Natural killer cell (primary cell): ENCODE results near the gene CYP2W1. TPM values are rescaled to one million over a fixed set of nuclear protein-coding genes. Genes with fewer than 3 reads are reported as not detected.

ENCODE experiments used
- ATAC-seq, 3 donors: fragments of 150-1000 bp in 2 of 3; fragments of 200-7000 bp in 1 of 3; cut with Tn5 transposase; 1 replicate in 1 of 3; 2 replicates in 2 of 3; pipeline ENCODE4 v1.10.0; 2021; ENCODE audit warnings: mild to moderate bottlenecking in 2 of 3, moderate library complexity in 2 of 3
- DNase-seq, 2 donors: peaks; one replicate each; pipeline versions ENCODE4 v3.0.0 to v3.0.0-alpha.2; 2013 to 2021; ENCODE audit warnings: mixed read lengths in 1 of 2
- H3K27ac ChIP-seq: one replicate; pipeline ENCODE4 v1.5.1; 2013; ENCODE audit warnings: mild to moderate bottlenecking, low read length
- H3K27me3 ChIP-seq: one replicate; pipeline ENCODE4 v1.6.1; 2013; ENCODE audit warnings: low read length; ENCODE audit not compliant: control insufficient read depth, insufficient read depth
- H3K36me3 ChIP-seq: one replicate; pipeline ENCODE4 v1.6.1; 2013; ENCODE audit warnings: low read length; ENCODE audit not compliant: control insufficient read depth, insufficient read depth
- H3K4me1 ChIP-seq: one replicate; pipeline ENCODE4 v1.6.1; 2013; ENCODE audit warnings: low read length; ENCODE audit not compliant: control insufficient read depth, insufficient read depth
- H3K4me3 ChIP-seq: one replicate; pipeline ENCODE4 v1.5.1; 2013; ENCODE audit warnings: low read length
- H3K9me3 ChIP-seq: one replicate; pipeline ENCODE4 v1.6.1; 2013; ENCODE audit warnings: low read length; ENCODE audit not compliant: control insufficient read depth, insufficient read depth
- H3K27ac Mint-ChIP-seq, 2 donors: one replicate each; pipeline ENCODE4 v1.8.0; 2022; ENCODE audit warnings: mild to moderate bottlenecking in 2 of 2, mixed read lengths in 2 of 2, moderate library complexity in 1 of 2
- H3K27me3 Mint-ChIP-seq, 2 donors: one replicate each; pipeline ENCODE4 v1.8.0; 2022; ENCODE audit warnings: low read depth in 2 of 2, mixed read lengths in 2 of 2
- H3K36me3 Mint-ChIP-seq: one replicate; pipeline ENCODE4 v1.8.0; 2022; ENCODE audit warnings: mixed read lengths
- H3K4me1 Mint-ChIP-seq, 2 donors: one replicate each; pipeline ENCODE4 v1.8.0; 2022; ENCODE audit warnings: mixed read lengths in 2 of 2
- H3K4me3 Mint-ChIP-seq: one replicate; pipeline ENCODE4 v1.8.0; 2022; ENCODE audit warnings: mild to moderate bottlenecking, moderate library complexity, mixed read lengths
- H3K9me3 Mint-ChIP-seq, 2 donors: one replicate each; pipeline ENCODE4 v1.8.0; 2022; ENCODE audit warnings: mixed read lengths in 2 of 2
- CTCF ChIP-seq: fragments of 200-600 bp; IDR thresholded peaks from one replicate; pipeline ENCODE4 v1.8.0; 2022; ENCODE audit warnings: antibody characterized with exemption
- WGBS: methylation state at CpG from one replicate; pipeline ENCODE4 v1.1.7; 2013; ENCODE audit warnings: missing lambda C conversion rate; ENCODE audit not compliant: insufficient coverage; 5-methylcytosine and 5-hydroxymethylcytosine counted together
- intact Hi-C: fragments of 100-400 bp; cut with micrococcal nuclease; formaldehyde crosslinking; loops from one replicate; pipeline ENCODE4 v1.14.2; 2022
- total RNA-seq, 4 donors: library from RNA; stranded (reverse); fragments of 120-200 nt in 1 of 4; gene quantifications; one replicate each; pipeline versions ENCODE4 v1.2.3 to v1.2.4, GENCODE V29; 2013 to 2022

Gene CYP2W1
- total RNA-seq, 3 donors from 2014 or later (not counting 1 experiment from before 2014, with no cell fraction given) = not detected

GRCh38 chr7:1021366-1021765 lies 38.4 kb downstream of the CYP2W1 start:
- intact Hi-C loops = no loop called here
- H3K27ac Mint-ChIP-seq = no peak overlapping the region

DNA sequence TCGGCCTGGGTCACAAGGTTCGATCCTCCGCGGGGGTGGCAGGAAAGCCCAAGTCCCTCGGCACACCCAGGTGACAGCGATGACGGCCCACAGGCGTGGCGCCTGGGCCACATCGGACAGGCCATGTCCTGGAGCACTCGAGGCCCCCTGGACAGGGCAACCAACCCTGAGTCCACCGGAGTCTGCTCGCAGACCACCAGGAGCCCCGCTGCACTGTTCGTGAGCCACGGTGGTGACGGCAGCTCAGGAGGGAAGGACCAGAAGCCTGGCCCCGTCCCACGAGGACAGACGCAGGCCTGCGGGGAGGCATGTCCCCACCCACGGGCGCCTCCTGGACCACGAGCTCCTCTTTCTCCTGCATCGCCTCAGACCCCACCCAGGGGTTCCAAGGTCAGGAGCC lies 39.0 kb downstream of the CYP2W1 start:
- Histone ChIP-seq H3K36me3 (peaks cover 3% of the 10 kb centered on the region), H3K27me3 (no peaks in the 10 kb centered on the region), H3K4me3 (no peak overlapping the region), H3K27ac (no peak overlapping the region), H3K4me1 (peaks cover 35% of the 10 kb centered on the region), H3K9me3 (peaks cover 15% of the 10 kb centered on the region)
- ATAC-seq = no peak
- H3K27me3 Mint-ChIP-seq = no peaks in the 10 kb centered on the region
- no peak overlapping the region for H3K4me3 Mint-ChIP-seq
- intact Hi-C loops = no loop called here
- TF ChIP-seq CTCF = no peak
- H3K27ac Mint-ChIP-seq = no peak overlapping the region
- no peak for DNase-seq
- no peaks in the 10 kb centered on the region for H3K36me3 Mint-ChIP-seq
- H3K4me1 Mint-ChIP-seq = peaks cover 15 to 22% of the 10 kb centered on the region in 2 donors
- no peaks in the 10 kb centered on the region for H3K9me3 Mint-ChIP-seq
- 93% methylated on average over 25 of the region's 25 CpGs for WGBS

More at GRCh38 chr7:1021366-1021765, 38.4 kb downstream of the CYP2W1 start:
- DNase-seq (no peak), ATAC-seq (no peak)
- TF ChIP-seq CTCF = no peak
- Histone ChIP-seq H3K36me3 (peaks cover 3% of the 10 kb centered on the region), H3K4me1 (peaks cover 30% of the 10 kb centered on the region), H3K9me3 (peaks cover 15% of the 10 kb centered on the region), H3K27me3 (no peaks in the 10 kb centered on the region), H3K27ac (no peak overlapping the region), H3K4me3 (no peak overlapping the region)
- no peaks in the 10 kb centered on the region for H3K27me3 Mint-ChIP-seq
- H3K4me1 Mint-ChIP-seq = peaks cover 10 to 19% of the 10 kb centered on the region in 2 donors
- H3K4me3 Mint-ChIP-seq = no peak overlapping the region
- H3K36me3 Mint-ChIP-seq = no peaks in the 10 kb centered on the region
- WGBS = 98% methylated on average over 7 of the region's 7 CpGs
- H3K9me3 Mint-ChIP-seq = no peaks in the 10 kb centered on the region

- ATAC-seq = no peak
- DNase-seq = no peak
- no peak overlapping the region for H3K4me3 Mint-ChIP-seq
- H3K4me3 ChIP-seq = no peak overlapping the region
- H3K36me3 ChIP-seq = peaks cover 3% of the 10 kb centered on the region
- intact Hi-C loops = no loop called here
- peaks cover 19 to 26% of the 10 kb centered on the region in 2 donors for H3K4me1 Mint-ChIP-seq
- no peaks in the 10 kb centered on the region for H3K27me3 ChIP-seq
- no peak overlapping the region for H3K27ac ChIP-seq
- 98% methylated on average over 17 of the region's 17 CpGs for WGBS
- H3K36me3 Mint-ChIP-seq = no peaks in the 10 kb centered on the region
- H3K27me3 Mint-ChIP-seq = no peaks in the 10 kb centered on the region
- H3K9me3 ChIP-seq = peaks cover 15% of the 10 kb centered on the region
- no peak overlapping the region for H3K27ac Mint-ChIP-seq
- H3K9me3 Mint-ChIP-seq = no peaks in the 10 kb centered on the region
- TF ChIP-seq CTCF = no peak
- peaks cover 37% of the 10 kb centered on the region for H3K4me1 ChIP-seq
These were observed 39.4 kb downstream of the CYP2W1 start for GRCh38 chr7:1022356-1022755.

DNA sequence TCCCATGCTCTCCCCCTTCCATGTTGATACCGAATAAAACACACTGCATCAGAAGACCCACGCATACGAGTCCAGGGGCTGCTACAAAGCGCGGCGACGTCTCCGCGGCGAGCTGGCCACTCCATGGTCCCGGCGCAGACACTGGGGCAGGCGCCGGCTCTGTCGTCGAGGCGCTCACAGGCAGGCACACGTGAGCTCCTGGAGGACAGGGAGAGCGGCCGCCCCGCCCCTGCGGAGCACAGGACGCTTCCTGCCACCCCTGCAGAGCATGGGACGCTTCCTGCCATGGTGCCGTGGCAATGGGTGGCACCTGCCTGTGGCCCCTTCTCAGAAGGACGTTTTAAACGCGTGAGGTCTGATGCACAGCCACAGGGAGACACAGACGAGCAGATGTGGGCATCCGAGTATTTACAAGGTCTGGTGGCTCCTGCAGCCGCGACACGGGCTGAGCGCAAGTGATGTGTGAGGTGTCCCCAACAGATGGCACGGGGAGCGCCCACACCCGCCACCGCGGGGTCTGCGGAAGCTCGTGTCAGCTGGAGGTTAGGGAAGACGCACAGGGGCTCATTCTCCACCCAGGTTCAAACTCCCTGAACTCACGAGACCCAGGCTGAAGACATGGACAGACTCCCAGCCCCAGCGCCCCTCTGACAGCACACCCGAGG lies 40.0 kb downstream of the CYP2W1 start:
- peaks cover 20 to 28% of the 10 kb centered on the region in 2 donors for H3K4me1 Mint-ChIP-seq
- 86% methylated on average over 45 of the region's 45 CpGs for WGBS
- H3K4me3 Mint-ChIP-seq = no peak overlapping the region
- DNase-seq = no peak
- peak overlapping the region in 1 of 2 donors; percentile 54 for H3K27ac Mint-ChIP-seq
- H3K36me3 Mint-ChIP-seq = no peaks in the 10 kb centered on the region
- no peak overlapping the region for H3K4me3 ChIP-seq
- peak overlapping the region; percentile 61 for H3K27ac ChIP-seq
- no peaks in the 10 kb centered on the region for H3K27me3 Mint-ChIP-seq
- ATAC-seq = no peak
- intact Hi-C loops = no loop called here
- no peaks in the 10 kb centered on the region for H3K27me3 ChIP-seq
- peaks cover 40% of the 10 kb centered on the region for H3K4me1 ChIP-seq
- H3K9me3 Mint-ChIP-seq = no peaks in the 10 kb centered on the region
- peaks cover 15% of the 10 kb centered on the region for H3K9me3 ChIP-seq
- no peak for TF ChIP-seq CTCF
- peaks cover 3% of the 10 kb centered on the region for H3K36me3 ChIP-seq
